Vagina (tissue), 2 donors: ENCODE results near the gene LRIT1.
A peak's percentile ranks its signal among the peaks of the same experiment; 100 is the strongest.

Experiments used
- POLR2A ChIP-seq, 2 donors: fragments of 450-650 bp; IDR thresholded peaks; one replicate each; pipeline ENCODE4 v1.6.1; 2017; ENCODE audit warnings: antibody characterized with exemption in 2 of 2, mild to moderate bottlenecking in 2 of 2, moderate library complexity in 2 of 2
- TF ChIP-seq, protein P1 (sequence below), 3 experiments: fragments of 450-650 bp in 2 of 3; fragments of 200-600 bp in 1 of 3; sonication (generic) in 1 of 3; IDR thresholded peaks; one replicate each; pipeline ENCODE4 v1.5.1; 2017 to 2019; ENCODE audit warnings: antibody characterized with exemption in 3 of 3, mild to moderate bottlenecking in 2 of 3, moderate library complexity in 2 of 3

DNA sequence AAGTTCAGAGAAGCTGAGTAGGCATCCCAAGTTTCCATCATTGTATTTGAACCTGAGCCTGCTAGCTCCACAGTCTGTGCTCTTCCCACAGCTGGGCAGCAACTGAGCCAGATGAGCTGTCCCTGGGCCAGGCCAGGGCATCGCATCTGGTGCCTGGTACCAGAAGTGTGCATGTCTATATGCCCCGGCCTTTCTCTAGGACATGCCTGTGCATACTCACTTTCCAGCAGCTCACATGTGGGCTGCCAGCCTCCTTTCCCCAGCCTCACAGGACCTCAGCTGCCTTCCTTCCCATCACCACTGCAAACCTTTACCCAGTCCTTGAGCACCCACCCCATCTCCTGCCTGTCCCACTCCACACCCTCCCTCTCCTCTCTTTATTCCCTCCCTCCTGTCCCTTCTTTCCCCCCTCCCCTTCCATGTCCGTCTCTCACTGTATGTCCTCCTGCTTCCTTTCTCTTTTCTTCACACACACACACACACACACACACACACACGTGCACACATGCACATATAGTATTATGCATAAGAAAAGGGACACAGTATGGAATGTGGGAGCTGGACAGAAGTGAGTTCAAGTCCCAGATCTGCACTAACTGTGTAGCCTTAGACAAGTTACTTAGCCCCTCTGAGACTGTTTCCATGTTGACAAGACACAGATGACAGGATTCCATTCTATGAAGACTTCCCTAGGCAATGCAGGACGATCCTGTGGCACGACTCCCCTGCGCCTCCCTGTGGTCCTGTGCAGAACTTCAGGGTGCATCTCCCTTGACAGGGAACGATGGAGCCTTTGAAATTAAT lies 36.1 kb downstream of the LRIT1 start:
- TF ChIP-seq, protein P1, sequence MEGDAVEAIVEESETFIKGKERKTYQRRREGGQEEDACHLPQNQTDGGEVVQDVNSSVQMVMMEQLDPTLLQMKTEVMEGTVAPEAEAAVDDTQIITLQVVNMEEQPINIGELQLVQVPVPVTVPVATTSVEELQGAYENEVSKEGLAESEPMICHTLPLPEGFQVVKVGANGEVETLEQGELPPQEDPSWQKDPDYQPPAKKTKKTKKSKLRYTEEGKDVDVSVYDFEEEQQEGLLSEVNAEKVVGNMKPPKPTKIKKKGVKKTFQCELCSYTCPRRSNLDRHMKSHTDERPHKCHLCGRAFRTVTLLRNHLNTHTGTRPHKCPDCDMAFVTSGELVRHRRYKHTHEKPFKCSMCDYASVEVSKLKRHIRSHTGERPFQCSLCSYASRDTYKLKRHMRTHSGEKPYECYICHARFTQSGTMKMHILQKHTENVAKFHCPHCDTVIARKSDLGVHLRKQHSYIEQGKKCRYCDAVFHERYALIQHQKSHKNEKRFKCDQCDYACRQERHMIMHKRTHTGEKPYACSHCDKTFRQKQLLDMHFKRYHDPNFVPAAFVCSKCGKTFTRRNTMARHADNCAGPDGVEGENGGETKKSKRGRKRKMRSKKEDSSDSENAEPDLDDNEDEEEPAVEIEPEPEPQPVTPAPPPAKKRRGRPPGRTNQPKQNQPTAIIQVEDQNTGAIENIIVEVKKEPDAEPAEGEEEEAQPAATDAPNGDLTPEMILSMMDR (IDR thresholded peaks at IDR 0.05) = peak; percentile 32 to 39 (median 35)
- no peak for TF ChIP-seq POLR2A (IDR thresholded peaks at IDR 0.05)
